ENCODE data around the gene TSTD2. TPM values are rescaled to one million over a fixed set of nuclear protein-coding genes. Genes with fewer than 3 reads are reported as not detected.
A peak's percentile ranks its signal among the peaks of the same experiment; 100 is the strongest.

TSTD2 gene
- total and polyA plus RNA-seq, 11 donors: 10.5 to 32.9 (median 21.0) TPM

- peaks cover 6 to 71% (median 50%) of the 10 kb centered on the region in 12 donors for H3K4me1 ChIP-seq
- no peak for TF ChIP-seq CTCF (IDR thresholded peaks at IDR 0.05)
- no peak for TF ChIP-seq POLR2A (IDR thresholded peaks at IDR 0.05)
- peak in 4 of 5 donors; percentile 45 to 67 (median 66) for DNase-seq
- intact Hi-C loops (cut with DNase I): loop anchor here in 3 of 10 donors (5.0 to 10.0 kb wide), 3 partner anchors 52 to 352 kb away; partner anchors contain the start of gene ANP32B (in 2 of the 3)
- H3K9me3 ChIP-seq: no peaks in the 10 kb centered on the region
- H3K27ac ChIP-seq: peak overlapping the region; percentile 86 to 98 (median 96)
- H3K4me3 ChIP-seq: peak overlapping the region; percentile 50 to 98 (median 76)
- WGBS, 4 donors: 1 to 3% (median 2%) methylated on average over 27 of the region's 27 CpGs
- peak in 3 of 4 donors; percentile 4 to 19 (median 5) for ATAC-seq
- no peaks in the 10 kb centered on the region for H3K27me3 ChIP-seq
- peaks cover 0 to 4% (median 0%) of the 10 kb centered on the region in 9 donors for H3K36me3 ChIP-seq
These were observed 752 bp downstream of the TSTD2 start for GRCh38 chr9:97632248-97632984.

- no peak overlapping the region for H3K4me3 ChIP-seq
- H3K36me3 ChIP-seq: peaks cover 0 to 19% (median 7%) of the 10 kb centered on the region in 9 donors
- H3K27ac ChIP-seq: no peak overlapping the region
- TF ChIP-seq CTCF (IDR thresholded peaks at IDR 0.05) (no peak), POLR2A (IDR thresholded peaks at IDR 0.05) (no peak)
- no peak for ATAC-seq
- H3K27me3 ChIP-seq: no peaks in the 10 kb centered on the region
- H3K9me3 ChIP-seq: no peaks in the 10 kb centered on the region
- H3K4me1 ChIP-seq: peaks cover 6 to 63% (median 35%) of the 10 kb centered on the region in 12 donors
- DNase-seq: no peak
- intact Hi-C loops (cut with DNase I): loop anchor here in 3 of 10 donors (5.0 to 10.0 kb wide), 3 partner anchors 54 to 354 kb away; partner anchors contain the start of gene ANP32B (in 2 of the 3)
These were observed 2.6 kb downstream of the TSTD2 start for GRCh38 chr9:97630591-97630990.

GRCh38 chr9:97629156-97629555 lies 4.0 kb downstream of the TSTD2 start:
- TF ChIP-seq POLR2A (IDR thresholded peaks at IDR 0.05) (no peak), CTCF (IDR thresholded peaks at IDR 0.05) (no peak)
- DNase-seq (no peak), ATAC-seq (no peak)
- peaks cover 0 to 49% (median 24%) of the 10 kb centered on the region in 12 donors for H3K4me1 ChIP-seq
- no peak overlapping the region for H3K4me3 ChIP-seq
- intact Hi-C loops (cut with DNase I): no loop called here
- H3K27ac ChIP-seq: peak overlapping the region in 8 of 12 donors; percentile 11 to 57 (median 26)
- no peaks in the 10 kb centered on the region for H3K9me3 ChIP-seq
- H3K36me3 ChIP-seq: peaks cover 0 to 34% (median 21%) of the 10 kb centered on the region in 9 donors
- H3K27me3 ChIP-seq: no peaks in the 10 kb centered on the region

GRCh38 chr9:97628668-97629067 lies 4.5 kb downstream of the TSTD2 start:
- Histone ChIP-seq H3K27me3 (no peaks in the 10 kb centered on the region), H3K4me1 (peaks cover 0 to 51% (median 26%) of the 10 kb centered on the region in 12 donors), H3K36me3 (peaks cover 0 to 38% (median 26%) of the 10 kb centered on the region in 9 donors), H3K9me3 (no peaks in the 10 kb centered on the region), H3K27ac (peak overlapping the region in 7 of 12 donors; percentile 11 to 57 (median 28)), H3K4me3 (no peak overlapping the region)
- intact Hi-C loops (cut with DNase I): no loop called here
- DNase-seq: peak in 1 of 5 donors; percentile 26
- WGBS, 4 donors: 72 to 81% (median 76%) methylated on average over 3 of the region's 3 CpGs
- ATAC-seq: no peak
- TF ChIP-seq CTCF (IDR thresholded peaks at IDR 0.05): no peak
- no peak for TF ChIP-seq POLR2A (IDR thresholded peaks at IDR 0.05)
